Astrocyte of the spinal cord (primary cell): ENCODE results near the gene ASCL2.

Experiments used
- DNase-seq: peaks from one replicate; pipeline ENCODE4 v3.0.0; 2011; ENCODE audit warnings: low read depth, low spot score
- H3K4me3 ChIP-seq: 2 replicates; pipeline ENCODE4 v1.5.1; 2011; ENCODE audit warnings: low read depth, mild to moderate bottlenecking, low read length, moderate library complexity
- in situ Hi-C: cut with HindIII; loops from 2 replicates; pipeline ENCODE4 v1.10.0; 2017; ENCODE audit warnings: low sequenced_read_pairs
- TF ChIP-seq, protein P1 (sequence below): IDR thresholded peaks from 2 replicates; pipeline ENCODE4 v1.5.1; 2012; ENCODE audit warnings: low read depth, mild to moderate bottlenecking, low read length, inconsistent platforms

ASCL2 gene

DNA sequence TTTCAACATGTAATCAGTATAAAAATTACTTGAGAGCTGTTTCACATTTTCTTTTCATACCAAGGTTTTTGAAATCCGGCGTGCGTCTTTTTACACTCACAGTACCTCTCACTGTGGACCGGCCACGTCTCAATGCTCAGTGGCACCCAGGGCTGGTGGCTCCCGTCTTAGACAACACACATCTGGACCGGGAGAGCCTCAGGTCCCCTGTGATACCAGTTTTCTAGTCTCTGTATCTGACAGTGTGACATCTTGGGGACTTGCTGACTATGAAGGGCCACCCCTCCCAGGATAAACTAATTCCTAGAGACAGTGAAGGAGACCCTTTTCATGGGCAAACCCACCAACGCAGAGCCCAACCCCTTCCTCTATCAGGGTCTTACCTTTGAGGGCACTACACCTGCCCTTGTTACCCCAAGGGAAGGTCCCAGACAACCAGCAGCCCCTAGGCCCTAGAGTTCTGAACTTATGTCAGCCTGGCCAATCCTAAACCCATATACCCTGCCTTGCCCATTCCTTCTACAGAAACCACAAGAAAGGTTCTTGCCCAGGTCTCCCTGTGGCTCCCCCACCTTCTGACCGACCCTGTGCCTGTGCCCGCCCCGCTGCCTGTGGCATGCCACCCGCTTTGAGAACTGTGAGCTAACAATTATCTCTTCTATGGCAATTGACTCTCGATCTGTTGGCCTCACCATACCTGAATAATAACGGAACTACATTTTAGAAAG lies 6.1 kb upstream of the ASCL2 start:
- in situ Hi-C loops: no loop called here
- TF ChIP-seq, protein P1, sequence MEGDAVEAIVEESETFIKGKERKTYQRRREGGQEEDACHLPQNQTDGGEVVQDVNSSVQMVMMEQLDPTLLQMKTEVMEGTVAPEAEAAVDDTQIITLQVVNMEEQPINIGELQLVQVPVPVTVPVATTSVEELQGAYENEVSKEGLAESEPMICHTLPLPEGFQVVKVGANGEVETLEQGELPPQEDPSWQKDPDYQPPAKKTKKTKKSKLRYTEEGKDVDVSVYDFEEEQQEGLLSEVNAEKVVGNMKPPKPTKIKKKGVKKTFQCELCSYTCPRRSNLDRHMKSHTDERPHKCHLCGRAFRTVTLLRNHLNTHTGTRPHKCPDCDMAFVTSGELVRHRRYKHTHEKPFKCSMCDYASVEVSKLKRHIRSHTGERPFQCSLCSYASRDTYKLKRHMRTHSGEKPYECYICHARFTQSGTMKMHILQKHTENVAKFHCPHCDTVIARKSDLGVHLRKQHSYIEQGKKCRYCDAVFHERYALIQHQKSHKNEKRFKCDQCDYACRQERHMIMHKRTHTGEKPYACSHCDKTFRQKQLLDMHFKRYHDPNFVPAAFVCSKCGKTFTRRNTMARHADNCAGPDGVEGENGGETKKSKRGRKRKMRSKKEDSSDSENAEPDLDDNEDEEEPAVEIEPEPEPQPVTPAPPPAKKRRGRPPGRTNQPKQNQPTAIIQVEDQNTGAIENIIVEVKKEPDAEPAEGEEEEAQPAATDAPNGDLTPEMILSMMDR: no peak
- no peak for DNase-seq
- no peak overlapping the region for H3K4me3 ChIP-seq

DNA sequence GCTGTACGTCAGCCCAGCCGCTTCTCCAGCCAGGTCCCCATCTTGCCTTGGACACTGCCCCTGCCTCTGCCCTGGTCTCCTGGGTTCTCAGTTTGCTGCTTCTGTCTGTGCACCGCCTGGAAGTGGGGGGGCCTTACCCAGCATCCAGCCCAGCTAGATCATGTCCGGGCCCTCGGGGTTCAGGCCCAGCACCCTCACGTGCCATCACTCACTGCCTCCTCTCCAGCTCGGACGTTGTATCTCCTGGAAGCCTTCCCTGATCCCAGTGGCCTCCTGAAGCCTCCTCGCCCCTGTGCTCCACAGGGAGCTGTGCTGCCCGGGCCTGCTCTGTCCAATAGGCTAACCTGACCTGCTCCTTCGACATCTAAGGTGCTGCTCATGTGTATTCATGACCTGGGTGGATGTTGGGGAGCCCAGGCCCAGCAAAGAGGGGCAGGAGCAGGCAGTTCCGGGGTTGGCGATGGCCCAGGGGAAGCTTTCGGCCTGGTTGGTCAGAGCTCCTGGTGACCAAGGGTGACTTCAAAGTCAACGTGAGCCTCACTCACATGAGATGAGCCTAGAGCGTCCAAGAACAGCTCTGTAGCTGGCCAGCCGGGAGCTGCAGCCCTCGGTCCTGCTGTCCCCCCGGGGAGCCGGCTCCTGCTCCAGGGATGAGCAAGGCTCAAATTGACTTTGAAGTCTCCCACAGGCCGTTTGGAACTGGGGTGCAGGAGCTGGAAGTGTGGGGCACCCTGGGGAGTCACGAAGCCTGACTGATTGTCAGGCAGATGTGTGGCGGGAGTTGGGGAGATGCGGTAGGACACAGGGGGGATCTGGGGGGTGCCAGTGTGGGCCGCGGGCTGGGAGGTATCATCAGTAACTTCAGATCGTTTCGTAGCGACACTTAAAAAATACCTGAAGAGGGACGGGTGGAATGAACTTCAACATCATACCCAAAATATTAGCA lies 5.2 kb upstream of the ASCL2 start:
- in situ Hi-C loops: no loop called here
- no peak for DNase-seq
- TF ChIP-seq, protein P1: no peak
- no peak overlapping the region for H3K4me3 ChIP-seq

DNA sequence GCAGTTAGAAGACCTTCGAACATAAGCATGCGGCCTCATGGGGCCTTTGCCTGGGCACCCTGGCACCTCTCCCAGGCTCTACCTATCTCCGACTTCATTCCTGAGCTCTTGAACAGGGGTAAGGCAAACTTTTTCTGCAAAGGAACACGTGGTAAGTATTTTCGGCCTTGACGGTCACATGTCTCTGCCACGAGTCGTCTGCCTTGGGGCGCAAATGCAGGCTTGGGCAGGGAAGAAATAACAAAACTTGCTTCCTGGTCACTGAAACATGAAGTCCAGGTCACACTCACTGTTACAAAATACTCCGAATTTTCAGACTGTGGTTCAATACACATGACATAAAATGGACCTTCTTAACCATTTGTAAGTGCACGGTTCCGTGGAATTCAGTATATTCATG lies 3.4 kb upstream of the ASCL2 start:
- TF ChIP-seq, protein P1: no peak
- in situ Hi-C loops: no loop called here
- DNase-seq: no peak
- no peak overlapping the region for H3K4me3 ChIP-seq

DNA sequence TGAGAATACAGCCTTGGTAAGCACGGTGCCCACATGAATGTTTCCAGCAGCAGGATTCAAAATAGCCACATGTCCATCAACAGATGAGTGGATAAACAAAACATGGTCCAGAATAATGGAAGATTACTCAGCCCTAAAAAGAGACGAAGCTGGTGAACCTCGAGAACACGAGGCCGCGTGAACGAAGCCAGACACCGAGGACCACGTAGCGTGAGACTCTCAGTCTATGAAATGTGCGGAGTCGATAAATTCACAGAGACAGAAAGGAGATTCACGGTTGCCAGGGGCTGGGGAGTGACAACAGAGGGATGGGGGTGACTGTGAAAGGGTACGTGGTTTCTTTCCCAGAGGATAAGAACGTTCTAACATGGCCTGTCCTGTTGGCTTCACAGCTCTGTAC lies 2.9 kb upstream of the ASCL2 start:
- in situ Hi-C loops: no loop called here
- no peak for DNase-seq
- H3K4me3 ChIP-seq: no peak overlapping the region
- TF ChIP-seq, protein P1: no peak

DNA sequence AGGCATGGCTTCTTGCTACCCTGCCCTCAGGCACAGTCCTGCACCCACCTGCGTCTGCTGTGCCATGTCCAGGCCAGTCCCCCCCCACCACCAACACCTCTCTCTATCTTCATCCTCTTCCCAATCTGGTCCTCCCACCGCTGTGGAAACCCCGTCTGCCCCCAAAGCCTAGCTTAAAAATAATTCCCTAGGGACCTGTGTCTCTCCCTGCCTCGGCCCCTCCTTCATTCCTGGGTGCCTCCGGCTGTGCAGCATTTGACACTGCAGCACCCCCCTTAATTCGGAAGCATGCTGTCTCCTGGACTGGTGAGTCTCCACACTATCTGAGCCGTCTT lies 2.5 kb upstream of the ASCL2 start:
- H3K4me3 ChIP-seq: no peak overlapping the region
- in situ Hi-C loops: no loop called here
- DNase-seq: no peak
- TF ChIP-seq, protein P1: no peak

DNA sequence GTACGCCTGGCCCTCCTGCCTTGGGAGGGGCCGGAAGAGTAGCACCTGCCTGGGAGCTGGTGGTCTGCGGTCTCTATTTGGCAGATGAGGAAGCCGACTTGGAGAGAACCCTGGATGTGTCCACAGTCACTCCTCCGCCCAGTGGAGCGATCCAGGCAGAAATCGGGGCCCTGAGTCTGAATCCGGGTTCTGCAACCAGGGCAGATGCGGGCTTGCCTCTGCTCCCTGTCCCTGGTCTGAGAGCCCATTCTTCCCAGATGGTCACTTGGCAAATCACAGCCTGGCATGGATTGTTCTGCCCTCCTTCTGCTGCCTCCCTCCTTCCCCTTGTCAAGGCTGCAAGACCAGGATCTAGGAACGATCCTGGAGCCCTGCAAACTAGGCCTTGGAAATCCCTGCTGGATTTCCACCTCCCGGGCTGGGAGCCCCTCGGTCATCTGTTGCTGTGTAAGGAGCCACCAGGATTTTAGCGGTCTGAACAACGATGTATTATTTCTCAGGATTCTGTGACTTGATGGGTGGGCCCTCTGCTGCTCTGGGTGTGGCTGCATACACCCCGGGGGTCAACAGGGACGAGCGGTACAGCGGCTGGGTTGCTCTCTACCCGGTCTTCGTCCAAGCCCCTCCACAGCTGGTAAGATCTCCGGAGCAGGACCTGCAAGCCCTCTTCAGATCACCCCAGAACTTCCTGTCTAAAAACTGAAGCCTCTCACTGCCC lies 2.0 kb upstream of the ASCL2 start:
- TF ChIP-seq, protein P1: no peak
- no peak overlapping the region for H3K4me3 ChIP-seq
- no peak for DNase-seq
- in situ Hi-C loops: no loop called here
